Right renal cortex interstitium (tissue), 3 donors: ENCODE data around the gene INAFM2. TPM values are rescaled to one million over a fixed set of nuclear protein-coding genes. Genes with fewer than 3 reads are reported as not detected.

Source experiments
- DNase-seq, 3 donors: peaks; one replicate each; pipeline ENCODE4 v3.0.0-alpha.2; 2013; ENCODE audit warnings: low read depth in 3 of 3, low spot score in 2 of 3
- polyA plus RNA-seq, 3 donors: library from polyadenylated mRNA; unstranded; fragments of 120-200 nt; gene quantifications; one replicate each; pipeline ENCODE4 v1.2.1, GENCODE V29; 2013; ENCODE audit not compliant: insufficient read length in 3 of 3

The INAFM2 gene
- polyA plus RNA-seq, 3 donors = 17.7 to 18.1 (median 17.8) TPM

DNA sequence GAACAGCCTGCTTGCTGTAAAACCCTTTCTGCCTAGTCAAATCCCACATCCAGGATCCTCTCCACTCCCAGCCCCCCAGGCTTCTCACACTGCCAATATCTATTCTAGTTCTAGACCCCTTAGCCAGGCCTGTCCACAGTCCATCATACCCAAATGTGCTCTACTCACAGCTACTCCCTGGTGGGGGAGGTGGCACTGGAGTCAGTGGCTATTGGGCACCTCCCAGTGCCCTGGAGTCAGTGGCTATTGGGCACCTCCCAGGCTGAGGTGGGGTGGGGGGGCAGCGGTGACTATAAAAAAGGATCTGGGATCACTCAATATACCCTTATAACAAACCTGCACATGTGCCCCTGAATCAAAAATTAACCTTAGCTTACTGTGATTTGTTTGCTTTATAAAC lies 33.8 kb downstream of the INAFM2 start:
- no peak for DNase-seq

DNA sequence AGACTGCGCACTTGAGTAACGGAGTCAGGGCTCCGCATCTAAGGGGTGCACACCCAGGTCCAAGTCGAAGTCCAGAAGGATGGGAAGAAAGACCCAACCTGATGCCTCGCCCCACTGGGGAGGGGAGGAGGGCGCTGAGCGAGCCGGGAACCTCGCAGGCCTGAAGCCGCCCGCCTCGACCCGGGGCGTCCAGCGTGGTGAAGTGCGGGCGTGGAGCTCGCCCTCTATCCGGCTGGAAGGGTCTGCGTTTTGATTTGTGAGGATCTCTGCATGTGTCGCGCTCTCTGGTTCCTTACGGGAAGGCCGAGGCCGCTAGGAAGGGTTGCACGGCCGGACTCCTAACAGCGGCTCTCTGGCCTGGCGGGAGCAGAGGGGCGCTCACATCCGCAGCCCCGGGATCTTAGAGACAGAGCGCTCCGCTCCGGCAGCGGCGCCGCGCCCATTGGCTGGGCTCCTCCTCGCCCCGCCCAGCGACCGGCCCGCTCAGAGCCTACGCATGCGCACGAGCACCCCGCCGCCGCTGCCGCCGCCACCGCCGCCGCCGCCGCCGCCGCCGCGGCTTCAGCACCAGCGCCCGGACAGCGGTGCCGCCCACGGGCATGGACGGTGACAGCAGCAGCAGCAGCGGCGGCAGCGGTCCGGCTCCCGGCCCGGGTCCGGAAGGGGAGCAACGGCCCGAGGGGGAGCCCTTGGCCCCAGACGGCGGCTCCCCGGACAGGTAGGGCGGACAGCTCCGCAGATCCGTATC lies 34.4 kb downstream of the INAFM2 start, which contains the start of gene DISP2:
Gene DISP2, plus strand, starts transcription at position 497 of the 748 bp plus-strand sequence. Its CDS starts 103 bp downstream, at position 600.
- DNase-seq = no peak

DNA sequence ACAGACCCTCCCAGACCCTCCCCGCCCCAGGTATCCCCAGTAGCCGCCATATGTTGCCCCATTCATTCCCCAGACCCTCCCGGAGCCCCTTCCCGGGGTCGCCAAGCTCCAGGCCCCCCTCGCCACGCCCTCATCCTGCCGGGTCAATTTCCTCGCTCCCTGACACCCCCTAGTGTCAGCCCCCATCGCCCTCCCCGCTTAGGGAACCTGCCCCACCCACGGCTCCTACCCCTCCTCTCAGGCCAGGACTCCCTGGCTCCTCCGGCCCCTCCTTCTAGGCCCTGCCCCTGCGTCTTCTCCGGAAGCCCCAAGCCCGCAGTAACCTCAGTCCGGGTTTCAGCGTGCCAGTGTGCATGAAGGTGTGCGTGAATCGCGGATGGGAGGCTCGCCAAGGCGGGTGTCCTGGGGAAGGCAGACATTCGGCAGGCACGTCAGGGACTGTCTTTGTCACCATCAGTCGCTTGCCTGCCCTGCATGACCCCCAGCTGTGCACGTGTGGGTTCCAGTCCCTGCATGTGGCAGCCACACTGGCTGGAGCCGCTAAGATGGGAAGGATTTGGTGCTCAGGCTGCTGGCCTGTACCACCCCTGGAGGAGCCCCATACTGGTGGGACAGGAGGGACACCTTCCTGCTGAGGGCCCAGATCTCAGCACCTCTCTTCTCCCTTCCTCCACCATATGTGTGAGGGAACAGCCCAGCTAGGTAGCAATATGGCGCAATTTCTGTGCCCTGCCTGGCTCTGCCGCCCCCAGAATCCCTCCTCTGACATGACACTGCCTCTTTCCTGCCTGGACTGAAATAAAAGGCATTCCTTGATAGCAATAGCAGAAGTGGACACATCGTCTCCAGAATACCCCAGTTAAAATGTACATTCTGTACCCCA lies 35.2 kb downstream of the INAFM2 start:
- DNase-seq = no peak

DNA sequence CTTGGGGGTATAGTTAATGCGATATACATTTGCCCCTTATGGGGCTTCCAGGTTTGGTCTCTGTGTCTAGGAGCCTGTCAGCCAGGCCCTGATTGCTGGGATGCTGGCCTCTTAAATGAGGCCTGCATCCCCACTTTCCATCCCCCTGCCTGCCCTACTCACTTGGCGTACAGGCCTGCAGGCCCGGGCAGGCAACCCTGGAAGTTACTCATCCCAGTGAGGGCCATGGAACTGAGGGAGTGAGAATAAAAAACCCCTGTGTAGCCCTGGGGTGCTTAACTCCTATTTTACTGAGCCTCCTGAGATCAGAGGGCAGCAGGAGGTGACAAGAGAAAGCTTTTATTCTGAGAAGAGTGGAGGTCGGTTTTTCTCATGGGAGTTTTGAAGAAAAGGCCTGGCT lies 36.5 kb downstream of the INAFM2 start:
- DNase-seq = no peak

DNA sequence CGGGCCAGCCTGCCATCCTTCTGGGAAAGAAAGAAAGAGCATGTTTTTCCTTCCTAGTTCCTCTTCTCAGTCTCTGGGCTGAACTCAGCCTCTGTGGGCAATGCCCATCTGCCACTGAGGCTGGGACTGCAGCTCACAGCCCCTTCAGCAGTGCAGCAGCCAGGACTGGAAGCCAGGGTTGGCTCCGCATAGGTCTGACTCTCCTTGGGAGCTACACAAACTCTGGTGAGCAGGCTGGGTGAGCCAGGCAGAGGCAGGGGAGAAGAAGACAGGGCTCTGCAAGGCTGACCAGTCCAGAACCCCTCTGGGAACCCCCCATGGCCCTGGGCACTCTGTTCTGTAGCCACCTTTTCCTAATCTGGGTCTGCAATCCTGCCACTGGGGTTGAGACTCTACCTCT lies 38.1 kb downstream of the INAFM2 start:
- DNase-seq = no peak

DNA sequence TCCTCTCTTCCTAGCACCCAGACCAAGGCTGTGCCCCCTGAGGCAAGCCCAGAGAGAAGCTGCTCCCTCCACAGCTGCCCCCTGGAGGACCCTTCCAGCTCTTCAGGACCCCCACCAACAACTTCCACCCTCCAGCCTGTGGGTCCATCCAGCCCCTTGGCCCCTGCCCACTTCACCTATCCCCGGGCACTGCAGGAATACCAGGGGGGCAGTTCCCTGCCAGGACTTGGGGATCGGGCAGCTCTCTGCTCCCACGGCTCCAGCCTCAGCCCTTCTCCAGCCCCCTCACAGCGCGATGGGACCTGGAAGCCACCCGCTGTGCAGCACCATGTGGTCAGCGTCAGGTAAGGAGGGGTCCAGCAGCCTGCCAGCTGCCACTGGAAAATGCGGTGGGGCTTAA lies 40.1 kb downstream of the INAFM2 start:
- no peak for DNase-seq

DNA sequence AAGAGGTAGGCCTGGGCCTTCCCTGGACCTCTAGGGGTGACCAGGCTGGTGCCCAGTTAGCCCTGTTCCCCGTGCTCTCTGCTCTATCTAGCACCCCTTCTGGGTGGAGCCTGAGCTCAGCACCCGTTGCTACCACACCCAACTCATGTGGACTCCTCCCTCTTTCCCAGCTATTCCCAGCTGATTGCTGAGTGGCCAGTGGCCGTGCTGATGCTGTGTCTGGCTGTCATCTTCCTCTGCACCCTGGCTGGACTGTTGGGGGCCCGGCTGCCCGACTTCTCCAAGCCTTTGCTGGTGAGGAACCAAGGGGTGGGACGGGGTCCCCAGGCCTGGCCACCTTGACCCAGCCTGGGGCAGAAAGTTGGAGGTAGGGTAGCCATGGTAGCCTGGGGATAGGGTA lies 40.8 kb downstream of the INAFM2 start:
- no peak for DNase-seq

DNA sequence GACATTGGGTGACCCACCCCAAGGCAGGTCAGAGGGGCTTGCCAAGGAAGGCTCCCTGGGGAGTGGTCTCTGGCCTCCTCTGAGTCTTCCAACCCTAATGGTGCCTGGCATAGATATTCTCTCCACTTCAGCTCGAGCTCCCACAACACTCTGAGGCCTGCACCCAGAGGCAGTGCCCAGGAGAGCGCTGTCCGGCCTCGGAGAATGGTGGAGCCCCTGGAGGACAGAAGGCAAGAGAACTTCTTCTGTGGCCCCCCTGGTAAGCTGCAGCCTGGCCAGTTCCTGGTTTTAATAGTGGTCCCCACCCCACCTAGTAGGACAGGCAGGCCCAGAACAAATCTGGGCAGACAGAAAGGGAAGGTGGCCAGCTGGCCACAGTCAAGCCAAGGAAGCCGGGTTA lies 41.5 kb downstream of the INAFM2 start:
- DNase-seq = no peak

DNA sequence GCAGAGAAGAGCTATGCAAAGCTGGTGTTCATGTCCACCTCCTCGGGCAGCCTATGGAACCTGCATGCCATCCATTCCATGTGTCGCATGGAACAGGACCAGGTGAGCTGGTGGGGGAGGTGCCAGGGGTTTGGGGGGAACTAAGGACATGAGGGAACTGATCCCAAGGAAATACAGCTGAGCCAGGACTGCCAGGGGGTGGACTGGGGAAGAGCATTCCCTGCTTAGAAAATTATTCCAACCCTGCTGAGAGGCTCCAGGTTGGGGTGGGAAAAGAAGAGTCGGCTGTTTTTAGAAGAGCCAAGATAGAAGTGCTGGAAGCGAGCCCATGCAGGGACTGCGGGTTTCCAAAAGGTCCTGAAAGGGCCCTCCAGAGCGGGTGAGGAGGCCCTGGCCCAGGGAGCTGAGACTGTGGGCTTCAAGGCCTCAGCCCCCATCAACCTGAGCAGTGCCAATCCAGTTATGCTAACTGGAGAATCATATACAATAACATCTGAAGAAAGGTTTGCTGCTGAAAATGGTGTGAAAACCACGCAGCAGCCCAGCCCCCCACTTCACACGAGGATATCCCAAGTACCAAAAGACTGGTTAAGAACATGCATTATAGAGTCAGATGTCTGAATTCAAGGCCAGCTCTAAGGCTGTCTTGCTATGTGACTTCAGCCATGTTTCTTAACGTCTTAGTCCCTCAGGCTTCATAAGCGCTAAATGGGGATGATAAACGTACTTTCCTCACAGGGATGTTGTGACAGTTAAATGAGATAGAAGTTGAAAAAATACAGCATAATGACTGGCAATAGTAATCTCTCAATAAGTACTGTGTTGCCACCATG lies 42.3 kb downstream of the INAFM2 start:
- DNase-seq = no peak

DNA sequence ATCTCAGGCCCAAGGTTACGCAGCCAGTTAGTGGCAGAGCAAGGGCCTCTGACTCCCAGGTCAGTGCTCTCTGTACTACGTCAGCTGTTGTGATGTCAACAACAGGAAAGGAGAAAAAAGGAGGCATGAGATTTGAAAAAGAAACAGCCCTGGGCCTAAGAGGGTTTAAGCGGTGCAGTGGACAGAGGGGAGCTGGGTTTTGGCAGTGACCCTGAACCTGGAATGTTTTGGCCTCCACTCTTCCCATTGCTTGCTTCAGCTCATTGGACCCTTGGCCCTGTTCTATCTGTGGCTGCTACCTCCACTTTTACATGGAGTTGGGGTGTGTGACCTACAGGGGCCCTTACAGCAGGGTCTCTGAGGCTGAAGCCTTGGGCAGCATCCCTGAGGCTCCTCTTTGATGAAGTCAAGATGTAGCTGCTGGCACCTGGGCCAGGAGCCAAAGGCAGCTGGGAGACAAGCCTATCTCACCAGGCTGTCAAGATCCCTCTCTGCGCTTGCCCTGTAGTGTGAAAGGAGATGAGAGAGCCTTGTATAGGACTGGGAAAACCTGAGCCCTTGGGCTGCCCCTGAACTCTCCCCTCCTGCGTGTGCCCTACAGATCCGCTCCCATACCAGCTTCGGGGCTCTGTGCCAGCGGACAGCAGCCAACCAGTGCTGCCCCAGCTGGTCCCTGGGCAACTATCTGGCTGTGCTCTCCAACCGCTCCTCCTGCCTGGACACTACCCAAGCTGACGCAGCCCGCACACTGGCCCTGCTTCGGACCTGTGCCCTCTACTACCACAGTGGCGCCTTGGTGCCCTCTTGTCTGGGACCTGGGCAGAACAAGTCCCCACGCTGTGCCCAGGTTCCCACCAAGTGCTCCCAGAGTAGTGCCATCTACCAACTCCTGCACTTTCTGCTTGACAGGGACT lies 43.2 kb downstream of the INAFM2 start:
- no peak for DNase-seq

DNA sequence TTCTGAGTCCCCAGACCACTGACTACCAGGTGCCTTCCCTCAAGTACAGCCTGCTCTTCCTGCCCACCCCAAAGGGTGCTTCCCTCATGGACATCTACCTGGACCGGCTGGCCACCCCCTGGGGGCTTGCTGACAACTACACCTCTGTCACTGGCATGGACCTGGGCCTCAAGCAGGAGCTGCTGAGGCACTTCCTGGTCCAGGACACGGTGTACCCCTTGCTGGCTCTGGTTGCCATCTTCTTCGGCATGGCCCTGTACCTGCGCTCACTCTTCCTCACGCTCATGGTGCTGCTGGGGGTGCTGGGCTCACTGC lies 43.8 kb downstream of the INAFM2 start:
- DNase-seq = no peak

DNA sequence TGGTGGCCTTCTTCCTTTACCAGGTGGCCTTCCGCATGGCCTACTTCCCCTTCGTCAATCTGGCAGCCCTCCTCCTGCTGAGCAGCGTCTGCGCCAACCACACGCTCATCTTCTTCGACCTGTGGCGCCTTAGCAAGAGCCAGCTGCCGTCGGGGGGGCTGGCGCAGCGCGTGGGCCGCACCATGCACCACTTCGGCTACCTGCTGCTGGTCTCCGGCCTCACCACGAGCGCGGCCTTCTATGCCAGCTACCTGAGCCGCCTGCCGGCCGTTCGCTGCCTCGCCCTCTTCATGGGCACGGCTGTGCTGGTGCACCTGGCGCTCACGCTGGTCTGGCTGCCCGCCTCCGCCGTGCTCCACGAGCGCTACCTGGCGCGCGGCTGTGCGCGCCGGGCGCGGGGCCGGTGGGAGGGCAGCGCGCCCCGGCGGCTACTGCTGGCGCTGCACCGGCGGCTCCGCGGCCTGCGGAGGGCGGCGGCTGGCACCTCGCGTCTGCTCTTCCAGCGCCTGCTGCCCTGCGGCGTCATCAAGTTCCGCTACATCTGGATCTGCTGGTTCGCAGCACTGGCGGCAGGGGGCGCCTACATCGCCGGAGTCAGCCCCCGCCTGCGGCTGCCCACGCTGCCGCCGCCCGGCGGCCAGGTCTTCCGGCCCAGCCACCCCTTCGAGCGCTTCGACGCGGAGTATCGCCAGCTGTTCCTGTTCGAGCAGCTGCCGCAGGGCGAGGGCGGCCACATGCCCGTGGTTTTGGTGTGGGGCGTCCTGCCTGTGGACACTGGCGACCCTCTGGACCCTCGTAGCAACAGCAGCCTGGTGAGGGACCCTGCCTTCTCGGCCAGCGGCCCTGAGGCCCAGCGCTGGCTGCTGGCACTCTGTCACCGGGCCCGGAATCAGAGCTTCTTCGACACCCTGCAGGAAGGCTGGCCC lies 44.5 kb downstream of the INAFM2 start:
- DNase-seq = peak; percentile 53 to 79 (median 63)

DNA sequence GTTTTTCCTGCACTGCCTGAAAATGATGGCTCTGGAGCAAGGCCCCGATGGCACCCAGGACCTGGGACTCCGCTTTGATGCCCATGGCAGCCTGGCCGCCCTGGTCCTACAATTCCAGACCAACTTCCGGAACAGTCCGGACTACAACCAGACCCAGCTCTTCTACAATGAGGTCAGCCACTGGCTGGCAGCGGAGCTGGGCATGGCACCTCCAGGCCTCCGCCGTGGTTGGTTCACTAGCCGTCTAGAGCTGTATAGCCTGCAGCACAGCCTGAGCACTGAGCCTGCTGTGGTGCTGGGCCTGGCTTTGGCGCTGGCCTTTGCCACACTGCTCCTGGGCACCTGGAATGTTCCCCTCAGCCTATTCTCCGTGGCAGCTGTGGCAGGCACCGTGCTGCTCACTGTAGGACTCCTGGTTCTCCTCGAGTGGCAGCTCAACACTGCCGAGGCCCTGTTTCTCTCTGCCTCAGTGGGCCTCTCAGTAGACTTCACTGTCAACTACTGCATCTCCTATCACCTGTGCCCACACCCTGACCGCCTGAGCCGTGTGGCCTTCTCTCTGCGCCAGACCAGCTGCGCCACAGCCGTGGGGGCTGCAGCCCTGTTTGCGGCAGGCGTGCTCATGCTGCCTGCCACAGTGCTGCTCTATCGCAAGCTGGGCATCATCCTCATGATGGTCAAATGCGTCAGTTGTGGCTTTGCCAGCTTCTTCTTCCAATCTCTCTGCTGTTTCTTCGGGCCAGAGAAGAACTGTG lies 45.4 kb downstream of the INAFM2 start:
- no peak for DNase-seq

DNA sequence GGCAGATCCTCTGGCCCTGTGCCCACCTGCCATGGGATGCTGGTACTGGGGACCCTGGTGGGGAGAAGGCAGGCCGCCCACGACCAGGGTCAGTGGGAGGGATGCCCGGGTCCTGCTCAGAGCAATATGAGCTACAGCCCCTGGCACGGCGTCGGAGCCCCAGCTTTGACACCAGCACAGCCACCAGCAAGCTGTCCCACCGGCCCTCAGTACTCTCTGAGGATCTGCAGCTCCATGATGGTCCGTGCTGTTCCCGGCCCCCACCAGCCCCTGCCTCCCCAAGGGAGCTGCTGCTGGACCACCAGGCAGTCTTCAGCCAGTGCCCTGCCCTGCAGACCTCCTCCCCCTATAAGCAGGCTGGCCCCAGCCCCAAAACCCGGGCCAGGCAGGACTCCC lies 46.0 kb downstream of the INAFM2 start:
- DNase-seq = no peak

DNA sequence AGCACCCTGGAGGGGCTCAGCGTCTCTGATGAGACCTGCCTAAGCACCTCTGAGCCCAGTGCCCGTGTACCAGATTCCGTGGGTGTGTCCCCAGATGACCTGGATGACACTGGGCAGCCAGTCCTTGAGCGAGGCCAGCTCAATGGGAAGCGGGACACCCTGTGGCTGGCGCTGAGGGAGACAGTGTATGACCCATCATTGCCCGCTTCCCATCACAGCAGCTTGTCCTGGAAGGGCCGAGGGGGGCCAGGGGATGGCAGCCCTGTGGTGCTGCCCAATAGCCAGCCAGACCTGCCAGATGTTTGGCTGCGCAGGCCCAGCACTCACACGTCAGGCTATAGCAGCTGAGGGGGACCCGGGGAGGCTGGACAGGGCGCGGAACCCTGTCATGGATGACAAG lies 46.5 kb downstream of the INAFM2 start:
- no peak for DNase-seq

DNA sequence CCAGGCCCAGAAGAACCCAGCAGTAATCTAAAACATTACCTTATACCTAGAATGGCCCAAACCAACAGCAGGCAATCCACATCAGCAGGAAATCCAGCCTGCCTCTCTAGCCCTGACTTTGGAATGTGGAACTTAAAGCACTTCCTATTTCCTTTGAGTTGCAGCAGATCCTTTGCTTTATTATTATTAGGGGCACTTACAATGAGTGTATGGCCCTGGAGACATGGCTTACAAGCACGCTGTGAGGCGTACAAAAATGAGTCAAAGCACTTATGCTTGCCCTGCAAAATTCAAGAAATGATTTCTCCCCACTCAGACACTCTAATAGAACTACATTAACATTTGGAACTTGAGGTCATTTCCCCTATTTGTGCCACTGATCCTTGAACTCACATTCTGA lies 49.5 kb downstream of the INAFM2 start:
- no peak for DNase-seq
